ENCODE measurements around the gene PLEKHA5.
A peak's percentile ranks its signal among the peaks of the same experiment; 100 is the strongest.
"Not testable (repeated sequence)": the region's sequence is repeated elsewhere in the genome, so short reads cannot be mapped to it uniquely, and the experiment has no call there.

The PLEKHA5 gene

DNA sequence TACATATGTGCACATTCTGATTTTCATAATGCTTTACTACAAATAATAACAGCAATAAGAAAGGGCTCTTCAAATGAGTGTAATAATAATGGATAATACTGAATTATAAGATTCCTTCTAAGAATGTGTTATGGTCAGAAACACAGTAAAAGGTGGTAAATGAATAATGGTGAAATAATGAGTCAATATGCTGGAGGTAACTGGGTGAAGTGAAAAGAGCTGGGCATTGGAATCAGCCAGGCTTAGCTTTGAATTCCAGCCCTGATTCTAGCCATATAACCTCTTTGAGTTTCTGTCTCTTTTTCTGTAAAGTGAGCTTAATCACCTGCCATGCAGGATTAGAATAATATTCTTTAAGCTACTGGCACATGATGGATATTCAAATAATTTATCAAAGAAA, 39.1 kb downstream of the PLEKHA5 start:
- no peak for DNase-seq

DNA sequence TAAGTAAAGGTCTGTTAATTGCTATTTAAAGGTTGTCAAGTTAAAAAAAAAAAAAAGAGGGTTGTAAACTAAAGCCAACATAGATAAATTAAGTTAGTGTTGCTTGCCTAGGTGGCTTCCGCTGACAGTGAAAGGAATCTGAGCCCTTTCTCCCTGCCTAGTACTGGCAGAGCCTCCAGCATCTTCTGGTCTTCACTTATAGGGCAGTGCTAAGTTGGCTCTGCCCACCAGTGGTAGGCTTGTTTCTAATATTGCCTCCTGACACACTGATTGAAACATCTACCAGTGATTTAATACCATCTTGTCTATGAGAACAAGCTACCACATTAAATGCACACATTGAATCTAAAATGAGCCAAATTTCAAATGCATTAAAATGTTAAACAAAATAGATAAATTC, 39.7 kb downstream of the PLEKHA5 start:
- no peak for DNase-seq

DNA sequence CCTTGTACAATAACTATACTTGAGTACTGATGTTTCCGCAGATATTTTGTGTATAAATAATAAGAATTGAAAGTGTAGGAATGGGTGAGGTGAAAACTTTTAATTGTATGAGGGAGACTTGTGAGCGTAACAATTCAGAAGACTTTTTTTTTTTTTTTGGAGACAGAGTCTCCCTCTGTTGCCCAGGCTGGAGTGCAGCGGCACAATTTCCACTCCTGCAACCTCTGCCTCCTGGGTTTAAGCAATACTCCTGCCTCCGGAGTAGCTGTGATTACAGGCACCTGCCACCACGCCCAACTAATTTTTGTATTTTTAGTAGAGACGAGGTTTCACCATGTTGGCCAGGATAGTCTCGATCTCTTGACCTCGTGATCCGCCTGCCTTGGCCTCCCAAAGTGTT, 40.8 kb downstream of the PLEKHA5 start:
- not testable (repeated sequence) for DNase-seq

DNA sequence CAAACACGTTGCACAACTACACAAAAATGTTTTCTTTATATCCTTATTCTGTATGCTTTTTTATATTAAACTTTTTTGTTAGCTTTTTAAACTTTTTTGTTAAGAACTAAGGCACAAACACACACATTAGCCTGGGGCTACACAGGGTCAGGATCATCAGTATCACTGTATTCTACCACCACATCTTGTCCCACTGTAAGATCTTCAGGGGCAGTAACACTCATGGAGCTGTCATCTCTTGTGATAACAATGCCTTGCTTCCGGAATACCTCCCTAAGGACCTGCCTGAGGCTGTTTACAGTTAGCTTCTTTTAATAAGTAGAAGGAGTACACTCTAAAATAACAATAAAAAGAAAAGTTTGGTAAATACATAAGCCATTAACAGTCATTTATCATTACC, 42.2 kb downstream of the PLEKHA5 start:
- no peak for DNase-seq

DNA sequence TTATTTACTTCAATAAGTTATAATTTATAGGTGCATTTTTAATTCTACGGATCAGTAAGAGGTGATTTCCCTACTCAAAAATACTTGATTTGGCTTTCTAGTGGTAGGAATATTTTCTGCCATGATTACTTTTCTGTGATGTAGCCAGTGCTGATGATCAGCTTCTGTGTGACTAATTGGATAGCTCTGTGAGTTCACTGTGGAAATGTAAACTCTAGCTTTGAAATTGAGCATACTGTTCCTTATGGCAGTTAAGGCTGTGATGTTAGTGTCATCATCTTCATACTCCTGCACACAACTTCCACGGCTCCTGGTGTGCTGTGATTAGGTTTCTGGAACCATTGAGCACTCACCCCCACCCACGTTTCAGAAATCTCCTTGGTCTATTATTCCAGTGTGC, 48.2 kb downstream of the PLEKHA5 start:
- no peak for DNase-seq

DNA sequence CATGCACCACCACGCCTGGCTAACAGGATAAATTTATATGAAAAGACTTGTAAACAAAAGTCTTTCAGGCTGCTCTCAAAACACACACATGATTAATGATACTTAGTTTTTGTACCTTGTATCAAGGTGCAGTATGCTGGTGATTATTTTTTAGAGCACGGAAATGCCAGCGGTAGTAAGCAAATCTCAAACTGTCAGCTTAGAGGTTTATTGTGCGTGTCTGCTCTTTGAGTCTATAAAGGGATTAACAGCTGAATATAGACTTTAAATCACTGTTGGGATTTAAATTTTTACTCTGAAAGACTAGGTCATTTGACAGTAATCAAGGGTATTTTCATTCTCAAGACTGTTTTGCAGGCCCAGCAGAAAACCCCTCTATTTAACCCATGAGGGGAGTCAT, 50.5 kb downstream of the PLEKHA5 start:
- DNase-seq = no peak

DNA sequence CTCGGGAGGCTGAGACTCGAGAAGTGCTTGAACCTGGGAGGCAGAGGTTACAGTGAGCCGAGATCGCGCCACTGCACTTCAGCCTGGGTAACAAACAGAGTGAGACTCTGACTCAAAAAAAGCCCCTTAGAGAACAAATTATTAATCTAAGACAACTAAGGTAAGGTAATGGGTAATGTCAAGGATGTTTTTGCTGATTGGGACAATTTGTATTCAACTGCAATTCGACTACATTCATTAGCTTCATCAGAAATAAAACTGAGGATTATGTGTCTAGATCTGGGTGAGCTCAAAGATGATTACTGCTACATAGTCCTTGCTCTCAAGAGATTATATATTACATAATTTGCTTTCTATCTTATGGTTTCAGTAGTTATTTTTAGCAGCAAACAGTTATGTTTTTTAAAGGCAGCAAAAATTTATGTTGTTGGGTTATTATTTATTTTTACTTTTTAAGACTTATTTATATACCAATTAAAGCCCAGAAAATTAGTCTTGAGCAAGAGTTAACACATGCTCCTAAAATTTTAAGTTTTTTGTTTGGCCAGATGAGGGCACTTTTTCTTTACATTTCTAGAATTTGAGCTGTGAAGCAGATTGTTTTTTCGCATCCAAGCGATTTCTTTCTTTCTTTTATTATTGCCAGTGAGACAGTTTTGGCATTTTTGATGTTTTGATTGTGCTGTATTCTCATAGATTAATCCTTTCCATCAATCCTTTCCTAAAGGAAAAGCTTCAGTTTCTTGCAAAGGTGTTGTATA, 52.3 kb downstream of the PLEKHA5 start:
- no peak for DNase-seq

DNA sequence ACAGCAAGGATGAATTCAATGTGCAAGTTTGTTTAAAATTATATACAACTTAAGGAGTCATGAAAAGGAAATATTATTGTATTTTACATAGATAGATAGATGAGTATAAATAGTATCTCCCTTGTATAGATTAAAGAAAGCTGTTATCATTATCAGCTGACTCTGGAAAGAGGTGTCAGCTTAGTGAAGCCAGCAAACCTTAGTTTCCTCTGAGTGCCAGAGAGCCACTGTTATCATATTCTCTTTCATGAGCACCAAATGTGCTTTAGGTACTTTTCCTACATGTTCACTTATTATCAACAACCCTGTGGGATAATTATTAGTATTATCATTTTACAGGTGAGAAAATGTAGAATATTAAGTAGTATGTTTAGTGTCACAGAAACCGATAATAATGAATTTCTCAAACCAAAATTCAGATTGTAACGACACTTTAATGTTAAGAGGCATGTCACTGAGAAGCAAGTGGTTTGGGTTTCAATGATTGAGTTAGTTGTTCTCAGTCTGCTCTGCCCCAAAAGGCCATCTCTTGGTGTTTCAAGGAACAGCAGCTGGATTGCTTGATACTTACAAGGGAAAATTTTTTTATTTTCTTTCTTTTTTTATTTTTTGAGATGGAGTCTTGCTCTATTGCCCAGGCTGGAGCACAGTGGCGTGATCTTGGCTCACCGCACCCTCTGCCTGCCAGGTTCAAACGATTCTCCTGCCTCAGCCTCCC, 53.7 kb downstream of the PLEKHA5 start:
- DNase-seq = no peak

DNA sequence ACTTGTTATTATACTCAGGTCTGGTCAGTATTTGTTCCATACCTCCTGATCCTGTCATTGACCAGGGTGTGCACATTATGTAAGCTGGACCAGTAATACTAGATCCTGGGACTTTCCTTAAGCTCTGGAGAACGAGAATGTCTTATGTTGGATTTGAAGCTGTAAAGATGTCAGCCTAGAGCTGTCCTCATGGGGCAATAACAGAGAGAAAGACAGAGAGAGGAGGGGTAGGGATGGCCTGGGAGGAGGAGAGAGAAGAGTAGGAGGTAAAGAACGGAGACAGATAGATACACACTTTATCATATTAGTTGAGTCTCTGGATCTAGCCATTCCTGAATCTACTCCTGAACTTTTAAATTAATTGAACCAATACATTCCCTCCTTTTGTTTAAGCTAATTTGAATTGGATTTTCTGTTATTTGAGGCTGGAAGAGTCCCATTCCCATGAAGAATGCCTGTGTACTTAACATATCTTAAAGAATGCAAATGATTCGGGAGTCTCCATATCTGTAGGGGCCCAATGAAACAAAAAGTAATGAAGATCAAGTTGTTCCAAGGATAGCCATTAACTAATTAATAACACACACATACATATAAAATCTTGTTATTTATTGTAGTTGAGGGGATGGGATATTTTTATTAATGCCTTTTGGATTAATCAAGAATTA, 55.9 kb downstream of the PLEKHA5 start:
- no peak for DNase-seq

DNA sequence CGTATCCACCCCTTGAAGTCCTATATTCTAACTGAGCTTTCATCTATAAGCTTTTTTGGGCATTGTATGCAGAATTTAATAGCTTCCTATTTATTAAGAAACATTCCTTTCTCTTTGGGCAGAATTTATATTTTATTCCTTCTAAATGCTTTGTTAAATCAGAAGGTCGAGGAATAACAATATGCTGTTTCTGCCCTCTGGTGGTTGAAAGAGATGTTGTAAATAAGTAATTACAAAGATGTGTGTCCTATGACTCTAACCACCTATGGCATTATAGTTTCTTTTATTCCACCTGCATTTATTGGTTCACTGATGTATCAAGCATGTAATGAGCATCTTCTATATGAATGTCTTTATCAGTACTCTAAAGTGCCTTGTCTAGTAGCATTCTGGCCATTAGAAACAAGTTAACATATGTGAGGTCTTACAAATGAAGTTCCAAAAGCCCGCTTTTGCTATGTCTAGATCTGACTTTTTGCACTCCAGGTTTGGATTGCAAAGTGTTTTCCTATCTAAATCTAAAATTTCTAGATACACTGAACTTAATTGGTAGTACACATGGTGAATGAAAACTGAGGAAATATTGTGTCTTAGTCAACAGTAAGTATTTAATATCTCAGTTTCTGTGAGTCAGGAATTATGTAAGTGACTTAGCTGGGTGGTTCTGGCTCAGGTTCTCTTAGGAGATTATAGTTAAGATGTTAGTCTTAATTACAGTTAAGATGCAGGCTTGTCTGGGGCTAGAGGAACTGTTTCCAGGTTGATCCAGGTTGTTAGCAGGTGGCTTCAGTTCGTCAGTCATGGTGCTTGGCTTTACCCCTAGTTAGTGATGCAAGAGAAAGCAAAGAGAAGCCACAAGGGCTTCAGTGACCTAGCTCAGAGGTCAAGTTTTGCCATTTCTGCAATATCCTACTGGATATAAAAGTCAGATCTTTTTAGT, 57.5 kb downstream of the PLEKHA5 start:
- DNase-seq = peak; percentile 3

DNA sequence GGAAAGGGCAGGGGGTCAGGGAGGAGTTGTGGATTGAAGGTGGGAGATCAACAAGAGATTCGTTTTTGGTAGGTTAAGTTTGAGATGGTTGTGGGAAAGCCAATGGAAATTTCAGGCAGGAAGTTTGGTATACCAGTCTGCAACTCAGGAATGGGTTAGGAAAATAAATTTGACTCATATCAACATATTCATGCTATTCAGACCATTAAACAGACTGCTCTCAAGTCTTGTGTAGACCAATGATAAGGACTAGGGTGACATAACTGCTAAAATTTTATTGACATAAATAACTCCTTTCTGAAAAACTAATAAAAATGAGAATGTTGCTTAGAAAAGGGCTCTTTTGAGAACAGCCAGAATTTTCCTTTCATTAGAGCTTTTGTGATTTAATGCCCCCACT, 60.0 kb downstream of the PLEKHA5 start:
- DNase-seq = no peak

DNA sequence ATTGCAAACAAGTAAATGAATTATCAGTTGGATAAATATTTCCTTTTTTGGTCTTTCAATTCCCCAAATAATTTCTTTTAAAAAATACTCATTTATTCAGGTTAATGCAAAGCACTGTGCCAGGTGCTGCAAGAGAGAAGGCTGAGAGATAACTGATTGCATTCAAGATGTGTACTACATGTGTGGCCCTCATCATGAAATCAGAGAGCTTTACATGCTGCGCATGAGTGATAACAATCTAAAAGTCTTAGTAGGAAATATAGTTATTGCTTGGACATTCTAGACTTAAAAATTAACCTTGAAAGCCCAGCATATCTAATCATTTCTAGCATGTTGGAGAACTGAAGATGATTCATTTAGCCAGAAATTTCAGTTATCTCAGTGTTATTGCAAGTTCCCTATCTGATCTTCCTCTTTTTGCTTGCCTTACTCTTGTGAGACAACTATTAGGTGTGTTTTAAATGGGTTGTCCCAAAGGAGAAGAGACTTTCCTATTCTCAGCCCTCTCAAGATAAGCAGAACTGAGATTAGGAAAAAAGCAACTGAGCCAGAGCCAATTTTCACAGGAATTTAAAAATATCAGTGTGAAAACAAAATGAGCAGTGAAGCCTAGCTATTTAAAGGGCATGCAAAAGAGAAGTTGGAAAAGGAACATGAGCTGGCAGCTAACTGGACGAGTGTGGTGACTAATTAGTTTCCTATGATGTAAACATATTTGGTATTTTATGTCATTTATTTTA, 60.9 kb downstream of the PLEKHA5 start:
- no peak for DNase-seq

DNA sequence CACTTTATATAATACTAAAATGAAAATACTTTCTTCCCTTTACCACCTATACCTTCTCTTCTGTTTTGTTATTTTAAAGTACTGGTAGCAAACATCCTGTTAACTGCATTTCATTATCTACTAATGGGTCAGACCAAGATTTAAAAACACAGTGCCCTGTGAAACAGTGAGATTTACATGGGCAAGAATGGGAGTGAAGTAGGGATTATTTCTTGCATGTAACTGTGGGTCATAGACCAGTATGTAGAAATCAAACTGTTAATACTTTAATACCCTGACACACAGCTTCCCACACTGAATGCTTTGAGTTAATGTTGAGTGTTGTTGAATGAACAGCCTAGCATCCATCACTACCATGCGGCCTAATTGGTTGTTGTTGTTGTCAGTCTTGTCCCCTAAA, 61.6 kb downstream of the PLEKHA5 start:
- no peak for DNase-seq

DNA sequence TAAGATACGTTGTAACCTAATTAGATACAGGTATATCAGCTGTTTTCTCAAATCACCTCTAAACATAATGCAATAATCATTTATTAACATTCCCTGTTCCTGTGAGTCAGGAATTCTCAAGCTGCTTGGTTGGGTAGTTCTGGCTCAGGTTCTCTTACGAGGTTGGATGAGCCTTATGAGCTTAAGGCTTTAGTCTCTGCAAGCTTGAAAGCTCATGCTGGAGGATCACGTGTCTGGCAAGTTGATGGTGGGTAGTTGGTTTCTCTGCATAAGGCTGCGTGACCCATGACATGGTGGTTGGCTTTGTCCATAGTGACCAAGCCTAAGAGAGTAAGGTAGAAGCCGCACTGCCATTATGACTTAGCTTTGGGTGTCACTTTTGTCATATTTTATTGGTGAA, 62.0 kb downstream of the PLEKHA5 start:
- no peak for DNase-seq

DNA sequence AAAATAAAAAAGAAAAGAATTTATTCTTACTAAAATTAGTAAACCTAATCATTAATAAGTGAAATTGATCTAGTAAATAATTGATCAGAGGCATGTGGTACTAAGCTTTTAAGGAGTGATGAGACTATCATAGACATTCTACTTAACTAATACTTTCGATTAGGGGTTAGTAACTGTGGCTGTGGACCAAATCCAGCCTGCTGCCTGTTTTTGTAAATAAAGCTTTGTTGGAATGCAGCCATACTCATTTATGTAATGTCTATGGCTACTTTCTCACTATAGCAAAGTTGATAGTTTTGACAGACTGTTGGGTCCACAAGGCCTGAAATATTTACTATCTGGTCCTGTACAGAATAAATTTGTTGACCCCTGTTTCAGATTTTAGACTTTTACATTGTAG, 63.2 kb downstream of the PLEKHA5 start:
- no peak for DNase-seq

DNA sequence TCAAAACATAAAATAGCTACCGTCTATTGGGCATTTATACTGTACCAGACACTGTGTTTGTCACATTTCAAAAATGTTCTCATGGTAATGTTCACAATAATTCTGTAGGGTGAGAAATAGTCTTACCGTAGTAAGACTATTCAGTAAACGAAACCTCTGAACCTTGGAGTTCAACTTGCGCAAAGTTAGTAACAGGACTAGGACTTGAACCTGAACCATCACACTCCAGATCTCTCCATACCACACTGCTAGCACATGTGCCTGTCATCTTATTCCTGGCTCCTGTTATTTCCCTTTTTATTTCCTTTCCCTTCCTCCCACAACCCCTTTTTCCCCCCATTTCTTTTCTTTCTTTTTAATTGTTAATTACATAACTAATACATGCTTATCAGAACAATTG, 65.4 kb downstream of the PLEKHA5 start:
- no peak for DNase-seq

DNA sequence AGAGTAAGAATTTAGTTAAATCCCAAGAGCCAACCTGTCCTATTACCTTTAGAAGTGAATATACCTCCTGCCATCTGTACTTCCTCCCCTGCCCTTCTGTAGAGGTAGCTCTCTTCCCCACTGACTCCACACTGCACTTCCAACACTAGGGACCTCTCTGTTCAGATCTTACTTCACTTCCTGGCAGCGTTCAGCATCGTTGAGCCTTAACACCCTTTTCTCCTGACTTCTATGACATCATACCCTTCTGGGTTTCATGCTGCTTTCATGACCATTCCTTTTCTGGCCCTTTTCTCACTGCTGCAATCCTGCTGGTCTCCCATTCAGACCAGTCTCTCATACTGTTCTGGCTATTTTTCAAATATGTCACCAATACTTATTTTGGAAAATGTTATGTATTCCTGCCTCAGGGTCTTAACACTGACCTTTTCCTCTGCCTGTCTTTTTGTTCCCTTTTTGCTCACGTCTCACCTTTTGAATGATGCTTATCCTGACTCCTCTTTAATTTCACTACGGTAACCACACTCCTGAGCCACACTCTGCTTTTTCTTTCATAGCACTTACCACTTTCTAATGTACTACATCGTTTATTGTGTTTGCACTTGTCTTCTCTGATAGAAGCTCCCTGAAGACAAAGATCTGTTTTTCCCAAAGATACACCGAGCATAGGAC, 67.6 kb downstream of the PLEKHA5 start:
- DNase-seq = no peak

DNA sequence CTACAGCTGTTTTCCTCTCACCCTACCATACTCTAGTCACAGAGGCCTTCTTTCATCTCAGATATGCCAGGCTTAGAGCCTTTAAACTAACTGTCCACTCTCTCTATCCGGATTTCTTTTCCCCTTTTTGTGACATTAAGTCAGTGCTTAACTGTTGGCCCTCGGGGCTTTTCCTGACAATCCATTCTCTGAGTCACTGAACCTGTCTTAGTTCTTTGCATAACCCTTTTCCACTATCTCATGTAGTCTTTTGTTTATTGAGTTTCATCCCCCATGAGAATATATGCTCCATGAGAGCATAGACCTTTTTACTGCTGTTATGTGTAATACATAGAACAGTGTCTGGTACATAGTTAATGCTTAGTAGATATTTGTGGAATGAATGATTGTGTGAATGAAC, 68.7 kb downstream of the PLEKHA5 start:
- DNase-seq = no peak

DNA sequence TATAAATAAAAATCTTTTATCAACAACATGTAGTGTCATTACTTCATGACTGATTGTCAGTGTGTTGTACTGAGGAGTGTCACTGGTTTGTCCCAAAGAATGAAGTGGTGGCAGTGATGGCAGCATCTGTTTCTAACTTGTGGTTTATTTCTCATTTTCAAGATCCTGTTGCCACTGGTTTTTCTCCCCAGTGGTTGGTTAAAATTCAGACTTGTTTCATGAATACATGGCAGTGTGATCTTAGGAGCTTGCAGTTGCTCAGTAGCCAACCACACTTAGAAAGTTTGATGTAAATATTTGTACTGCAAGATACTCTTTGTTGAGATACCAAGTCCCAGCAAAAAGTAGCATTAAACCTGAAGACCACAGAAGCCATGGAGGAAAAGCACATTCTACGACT, 69.8 kb downstream of the PLEKHA5 start:
- no peak for DNase-seq

DNA sequence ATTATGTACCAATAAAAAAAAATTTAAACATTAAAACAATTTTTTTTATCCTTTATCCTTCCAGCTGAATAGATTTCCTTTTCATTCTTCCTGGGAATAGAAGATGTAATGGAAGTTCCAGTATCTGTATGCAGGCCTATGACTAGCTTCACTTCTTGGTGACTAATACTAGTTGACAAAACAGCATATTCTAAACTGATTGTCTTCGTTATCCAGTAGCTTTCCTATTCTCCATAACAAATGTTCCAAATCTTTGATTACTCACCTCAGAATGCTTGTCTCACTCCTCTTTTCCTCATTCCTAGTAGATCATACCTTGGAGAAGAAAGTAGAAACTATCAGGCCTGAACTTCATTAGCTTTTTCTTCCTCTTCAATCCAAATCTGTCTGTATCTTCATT, 70.7 kb downstream of the PLEKHA5 start:
- no peak for DNase-seq

DNA sequence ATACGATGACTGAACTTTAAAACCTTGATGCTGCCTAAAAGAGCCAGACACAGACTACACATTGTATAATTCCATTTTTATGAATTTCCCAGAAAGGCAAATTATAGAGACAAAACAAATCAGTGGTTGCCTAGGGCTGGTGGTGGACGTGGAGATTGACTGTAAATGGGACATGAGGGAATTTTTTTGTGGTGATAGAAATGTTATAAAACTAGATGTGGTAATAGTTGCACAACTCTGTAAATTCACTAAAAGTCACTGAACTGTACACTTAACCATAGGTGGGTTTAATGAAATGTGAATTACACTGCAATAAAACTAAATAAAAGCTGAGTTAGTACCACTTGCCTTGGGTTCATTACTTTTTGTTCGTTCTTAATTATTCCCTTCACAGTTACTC, 72.1 kb downstream of the PLEKHA5 start:
- DNase-seq = no peak

DNA sequence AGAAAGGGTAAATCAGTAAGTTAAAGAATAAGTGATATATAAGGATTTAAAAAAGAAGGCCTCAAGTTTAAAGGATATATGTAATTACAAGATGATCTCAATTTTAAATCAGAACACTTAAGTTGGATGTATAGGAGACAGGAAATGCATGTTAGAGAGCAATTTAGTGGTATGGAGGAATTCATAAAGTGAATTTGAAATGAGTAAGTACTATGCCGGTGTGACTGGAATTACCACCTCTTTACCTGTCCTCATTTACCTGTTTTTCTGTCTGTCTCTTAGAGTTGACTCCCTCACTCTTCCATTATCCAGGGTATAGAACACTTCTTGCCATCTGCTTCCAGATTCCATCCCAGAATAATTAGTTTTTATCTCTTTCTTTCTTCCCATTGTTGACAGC, 73.5 kb downstream of the PLEKHA5 start:
- DNase-seq = no peak
